AG04449 (cell line): ENCODE results near the gene PSAPL1.

Experiments used
- CTCF ChIA-PET: fragments of 350-600 bp; formaldehyde crosslinking; extraction: SDS; loops from one replicate; lab custom pipeline; 2021; ENCODE audit warnings: antibody characterized with exemption; lab: Yijun Ruan, JAX
- POLR2A ChIA-PET: fragments of 400-600, 350-600 bp; formaldehyde crosslinking; extraction: SDS; loops from one replicate; lab custom pipeline; 2020; ENCODE audit warnings: antibody characterized with exemption, inconsistent platforms; lab: Yijun Ruan, JAX
- DNase-seq: peaks from one replicate; pipeline ENCODE4 v3.0.0-alpha.2; 2010; ENCODE audit warnings: low read depth, low spot score
- H3K4me3 ChIP-seq: 2 replicates; pipeline ENCODE4 v1.5.1; 2011; ENCODE audit warnings: low read depth, mild to moderate bottlenecking, control low read depth, low read length
- TF ChIP-seq, protein P1 (sequence below): IDR thresholded peaks from one replicate; pipeline ENCODE4 v1.5.1; 2011; ENCODE audit warnings: mild to moderate bottlenecking, moderate library complexity, low read length, control low read depth, inconsistent platforms; ENCODE audit not compliant: insufficient read depth; ENCODE audit errors: missing control alignments

The PSAPL1 gene

GRCh38 chr4:7475207-7475606 lies 40.5 kb upstream of the PSAPL1 start:
- H3K4me3 ChIP-seq, result no peak overlapping the region
- TF ChIP-seq, protein P1, sequence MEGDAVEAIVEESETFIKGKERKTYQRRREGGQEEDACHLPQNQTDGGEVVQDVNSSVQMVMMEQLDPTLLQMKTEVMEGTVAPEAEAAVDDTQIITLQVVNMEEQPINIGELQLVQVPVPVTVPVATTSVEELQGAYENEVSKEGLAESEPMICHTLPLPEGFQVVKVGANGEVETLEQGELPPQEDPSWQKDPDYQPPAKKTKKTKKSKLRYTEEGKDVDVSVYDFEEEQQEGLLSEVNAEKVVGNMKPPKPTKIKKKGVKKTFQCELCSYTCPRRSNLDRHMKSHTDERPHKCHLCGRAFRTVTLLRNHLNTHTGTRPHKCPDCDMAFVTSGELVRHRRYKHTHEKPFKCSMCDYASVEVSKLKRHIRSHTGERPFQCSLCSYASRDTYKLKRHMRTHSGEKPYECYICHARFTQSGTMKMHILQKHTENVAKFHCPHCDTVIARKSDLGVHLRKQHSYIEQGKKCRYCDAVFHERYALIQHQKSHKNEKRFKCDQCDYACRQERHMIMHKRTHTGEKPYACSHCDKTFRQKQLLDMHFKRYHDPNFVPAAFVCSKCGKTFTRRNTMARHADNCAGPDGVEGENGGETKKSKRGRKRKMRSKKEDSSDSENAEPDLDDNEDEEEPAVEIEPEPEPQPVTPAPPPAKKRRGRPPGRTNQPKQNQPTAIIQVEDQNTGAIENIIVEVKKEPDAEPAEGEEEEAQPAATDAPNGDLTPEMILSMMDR, result no peak
- DNase-seq, result no peak
- POLR2A ChIA-PET, result no interaction called here
- CTCF ChIA-PET, result no interaction called here

- no peak overlapping the region for H3K4me3 ChIP-seq
- DNase-seq, result no peak
- CTCF ChIA-PET, result no interaction called here
- POLR2A ChIA-PET, result no interaction called here
- TF ChIP-seq, protein P1, result no peak
Observed at GRCh38 chr4:7474320-7474719, 39.6 kb upstream of the PSAPL1 start.

DNA sequence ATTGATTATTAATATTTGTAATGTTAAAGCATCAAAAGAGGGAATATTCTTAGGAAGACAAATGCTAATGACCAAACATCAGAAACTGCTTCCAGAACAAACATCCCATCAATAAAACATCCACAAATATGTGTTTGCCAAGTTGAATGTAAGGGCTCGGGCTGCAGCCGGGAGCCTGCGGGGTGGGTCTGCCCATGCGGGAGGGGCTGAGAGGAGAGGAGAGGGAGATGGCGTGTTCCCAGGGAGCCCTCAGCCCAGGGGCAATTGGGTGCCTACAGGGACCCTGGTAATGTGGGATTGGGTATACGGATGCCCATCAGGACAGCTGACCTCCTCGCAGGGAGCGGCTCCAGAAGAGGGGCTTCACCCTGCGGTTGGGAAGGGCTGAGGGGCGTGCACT lies 38.4 kb upstream of the PSAPL1 start:
- CTCF ChIA-PET, result no interaction called here
- H3K4me3 ChIP-seq, result no peak overlapping the region
- DNase-seq, result no peak
- POLR2A ChIA-PET, result no interaction called here
- TF ChIP-seq, protein P1, result no peak

GRCh38 chr4:7472442-7473013 lies 37.8 kb upstream of the PSAPL1 start:
- ChIA-PET POLR2A (no interaction called here), CTCF (no interaction called here)
- TF ChIP-seq, protein P1, result no peak
- H3K4me3 ChIP-seq, result no peak overlapping the region
- DNase-seq, result no peak

DNA sequence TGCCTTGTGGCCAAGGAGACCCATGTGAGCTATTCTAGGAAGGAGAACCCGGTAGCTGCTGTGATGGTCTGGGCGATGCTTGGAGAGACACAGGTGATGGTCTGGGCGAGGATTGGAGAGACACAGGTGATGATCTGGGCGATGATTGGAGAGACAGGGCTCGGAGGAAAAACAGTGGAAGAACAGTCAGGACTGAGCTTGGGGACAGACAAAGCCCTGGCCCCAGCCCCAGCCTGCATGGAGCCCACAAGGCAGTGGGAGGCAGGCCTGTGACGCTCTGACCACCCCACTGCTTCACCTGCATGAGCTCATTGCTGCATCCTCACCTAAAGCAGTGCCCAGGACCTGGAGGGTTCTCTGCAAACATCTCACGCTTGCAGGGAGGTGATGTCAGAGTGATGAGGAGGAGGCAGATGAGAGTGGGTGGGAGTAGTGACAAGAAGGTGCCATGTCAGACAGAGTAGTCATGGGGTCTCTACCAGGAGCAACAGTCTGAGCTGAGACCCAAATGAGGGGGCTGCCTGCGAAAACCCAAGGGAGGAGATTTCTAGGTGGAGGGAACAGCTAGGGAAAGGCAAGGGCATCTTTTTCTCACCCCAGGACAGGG lies 35.9 kb upstream of the PSAPL1 start:
- TF ChIP-seq, protein P1, result no peak
- ChIA-PET CTCF (no interaction called here), POLR2A (no interaction called here)
- no peak for DNase-seq
- H3K4me3 ChIP-seq, result no peak overlapping the region

DNA sequence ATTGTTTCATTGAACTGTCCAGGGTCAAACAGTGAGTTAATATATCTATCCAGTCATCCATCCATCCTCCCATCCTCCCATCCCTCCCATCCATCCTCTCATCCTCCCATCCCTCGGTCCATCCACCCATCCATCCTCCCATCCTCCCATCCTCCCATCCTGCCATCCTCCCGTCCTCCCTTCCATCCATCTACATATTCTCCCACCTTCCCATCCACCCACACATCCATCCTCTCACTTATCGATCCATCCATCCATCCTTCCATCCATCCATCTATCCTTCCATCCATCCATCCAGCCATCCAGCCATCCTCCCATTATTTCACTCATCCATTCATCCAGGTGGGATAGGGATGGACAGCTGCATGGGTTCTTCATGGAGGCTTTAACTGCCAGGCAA lies 35.4 kb upstream of the PSAPL1 start:
- CTCF ChIA-PET, result no interaction called here
- TF ChIP-seq, protein P1, result no peak
- POLR2A ChIA-PET, result no interaction called here

More for the DNA sequence above, 35.4 kb upstream of the PSAPL1 start:
- DNase-seq, result no peak
- no peak overlapping the region for H3K4me3 ChIP-seq
